ENCODE data around the gene RBFOX2.
"Not testable (repeated sequence)": the region's sequence is repeated elsewhere in the genome, so short reads cannot be mapped to it uniquely, and the experiment has no call there.

Gene RBFOX2

GRCh38 chr22:36044517-36044916 is 15.9 kb upstream of the RBFOX2 start:
- DNase-seq (ENCODE audit: low spot score); FAIRE-seq: not testable (repeated sequence)

- DNase-seq (ENCODE audit: low spot score), result no peak
- no peak for FAIRE-seq
Measured at GRCh38 chr22:36042240-36042639, 13.6 kb upstream of the RBFOX2 start.

GRCh38 chr22:36039125-36039524 is 10.5 kb upstream of the RBFOX2 start:
- FAIRE-seq, result no peak
- DNase-seq (ENCODE audit: low spot score), result no peak

DNA sequence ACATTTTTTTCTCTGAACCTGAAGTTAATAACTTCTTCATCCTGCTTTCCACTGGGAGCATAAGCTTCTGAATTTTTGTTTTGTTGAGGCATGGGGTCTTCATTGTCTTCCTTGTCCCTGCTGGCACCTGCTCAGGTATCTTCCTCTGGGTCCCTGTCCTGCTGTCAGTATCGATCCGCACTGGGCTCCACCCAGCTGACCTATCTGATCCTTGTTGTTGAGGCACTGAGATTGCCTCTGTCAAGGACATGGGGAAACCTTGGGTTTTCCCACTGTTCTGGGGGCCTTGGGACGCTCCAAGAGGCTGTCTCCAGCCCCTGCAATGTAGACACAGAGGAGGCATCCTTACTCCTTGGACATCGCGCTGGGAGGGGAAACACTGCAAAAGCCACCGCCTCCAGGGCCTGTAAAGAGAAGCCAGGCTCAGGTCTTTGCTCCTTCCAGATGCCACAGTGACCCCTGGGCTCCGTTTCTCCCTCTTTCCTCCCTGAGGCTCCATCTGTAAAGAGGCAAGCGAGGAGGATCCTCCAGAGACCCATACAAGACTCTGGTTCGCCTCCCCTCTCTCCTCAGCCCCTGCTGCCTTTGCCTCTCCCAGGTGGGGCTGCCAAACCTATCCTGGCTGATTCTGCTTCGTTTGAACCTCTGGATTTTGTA is 8.6 kb upstream of the RBFOX2 start:
- FAIRE-seq (no peak), DNase-seq (ENCODE audit: low spot score) (no peak)

DNA sequence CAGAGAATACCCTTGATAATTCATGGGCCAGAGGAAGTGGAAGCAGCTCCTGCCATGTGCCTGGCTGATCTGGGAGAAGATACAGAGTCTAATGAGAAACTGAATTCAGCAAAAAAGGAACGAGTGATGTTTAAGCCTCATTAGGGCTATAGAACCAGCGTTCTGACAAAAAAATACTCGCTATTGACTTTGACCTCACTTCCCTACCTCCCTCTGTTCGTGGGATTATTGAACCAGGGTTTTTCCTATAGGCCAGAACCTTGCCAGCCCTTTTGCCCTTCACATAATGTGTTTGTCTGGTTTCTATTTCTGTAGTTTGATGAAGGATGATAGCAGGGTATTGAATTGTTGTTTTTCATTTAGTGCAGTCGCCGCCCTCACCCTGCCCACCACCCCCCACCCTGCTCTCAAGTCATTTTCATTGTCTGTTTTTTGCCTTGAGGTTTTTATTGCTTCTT is 7.6 kb upstream of the RBFOX2 start:
- DNase-seq (ENCODE audit: low spot score) (no peak), FAIRE-seq (no peak)

DNA sequence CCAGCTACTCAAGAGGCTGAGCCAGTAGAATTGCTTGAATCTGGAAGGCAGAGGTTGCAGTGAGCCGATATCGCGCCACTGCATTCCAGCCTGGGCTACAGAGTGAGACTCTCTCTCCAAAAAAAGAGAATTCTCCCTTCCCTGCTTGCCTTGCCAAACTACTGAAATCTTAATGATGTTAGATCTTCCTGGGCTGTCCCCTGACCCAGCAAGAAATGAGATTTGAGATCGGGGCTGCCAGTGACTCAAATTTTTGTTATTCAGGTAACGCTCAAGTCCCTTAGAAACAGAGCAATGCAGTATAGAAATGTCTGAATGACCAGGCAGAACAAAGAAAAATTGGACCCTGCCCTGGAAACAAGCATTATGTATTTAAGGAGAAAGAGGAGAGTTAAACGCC is 4.0 kb upstream of the RBFOX2 start:
- FAIRE-seq (no peak), DNase-seq (ENCODE audit: low spot score) (no peak)

DNA sequence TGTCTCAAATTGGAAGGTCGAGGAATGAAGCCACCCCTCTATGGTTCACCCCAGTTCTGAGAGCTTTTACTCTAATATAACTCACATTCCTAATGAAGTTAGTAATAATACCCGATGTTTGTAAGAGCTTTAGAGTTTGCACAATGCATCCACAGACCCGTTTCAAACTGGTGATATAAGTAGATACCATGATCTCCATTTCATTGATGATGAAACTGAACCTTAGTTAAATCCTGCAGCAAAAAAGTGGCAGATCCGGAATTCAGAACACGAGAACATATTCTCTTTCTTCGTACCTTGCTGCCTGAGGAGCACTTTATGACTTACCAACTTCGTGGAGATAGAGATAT is 757 bp upstream of the RBFOX2 start:
- FAIRE-seq, result no peak
- no peak for DNase-seq (ENCODE audit: low spot score)

- FAIRE-seq, result no peak
- no peak for DNase-seq (ENCODE audit: low spot score)
Measured at GRCh38 chr22:36027935-36028645, 534 bp downstream of the RBFOX2 start.

DNA sequence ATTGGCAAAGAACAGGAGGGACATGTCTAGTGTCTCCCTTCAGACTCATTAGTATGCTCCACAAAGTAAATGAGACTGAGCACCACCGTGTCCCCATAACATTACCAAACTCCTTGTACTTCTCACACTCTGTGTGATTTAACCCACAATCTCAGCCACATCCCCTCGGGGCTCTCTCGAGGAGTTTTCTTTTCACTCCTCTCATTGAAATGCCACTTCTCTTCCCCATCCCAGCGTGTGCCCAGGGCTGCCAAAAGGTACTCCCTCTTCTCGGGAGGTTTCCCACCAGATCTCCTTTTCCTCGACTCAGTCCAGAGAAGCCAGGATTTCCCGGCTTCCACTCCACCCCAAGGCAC is 1.1 kb downstream of the RBFOX2 start:
- FAIRE-seq (no peak), DNase-seq (ENCODE audit: low spot score) (no peak)

GRCh38 chr22:36026741-36027140 is 1.9 kb downstream of the RBFOX2 start:
- DNase-seq (ENCODE audit: low spot score) (peak; percentile 21), FAIRE-seq (no peak)

GRCh38 chr22:36022697-36023096 is 5.9 kb downstream of the RBFOX2 start:
- FAIRE-seq, result no peak

DNA sequence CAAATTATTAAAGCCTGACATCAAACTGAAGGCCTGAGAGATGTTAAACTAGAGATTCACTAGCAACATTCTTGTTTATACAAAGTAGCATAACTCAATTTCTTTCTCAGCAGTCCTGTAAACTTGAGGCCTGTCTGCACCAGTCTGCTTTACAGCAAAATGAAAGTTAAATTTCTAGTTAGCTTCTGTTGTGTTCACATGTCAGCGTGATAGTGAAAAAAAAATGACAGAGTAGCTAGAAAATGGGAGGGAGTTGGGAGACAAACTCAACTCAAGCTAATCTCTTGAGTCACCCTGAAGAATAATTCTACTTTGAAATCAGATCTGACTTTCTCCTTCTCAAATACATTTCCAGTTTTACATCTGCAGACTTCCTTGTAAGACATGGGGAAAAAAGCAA is 6.5 kb downstream of the RBFOX2 start:
- FAIRE-seq (no peak), DNase-seq (ENCODE audit: low spot score) (no peak)

More at GRCh38 chr22:36022697-36023096, 5.9 kb downstream of the RBFOX2 start:
- DNase-seq (ENCODE audit: low spot score), result no peak

DNA sequence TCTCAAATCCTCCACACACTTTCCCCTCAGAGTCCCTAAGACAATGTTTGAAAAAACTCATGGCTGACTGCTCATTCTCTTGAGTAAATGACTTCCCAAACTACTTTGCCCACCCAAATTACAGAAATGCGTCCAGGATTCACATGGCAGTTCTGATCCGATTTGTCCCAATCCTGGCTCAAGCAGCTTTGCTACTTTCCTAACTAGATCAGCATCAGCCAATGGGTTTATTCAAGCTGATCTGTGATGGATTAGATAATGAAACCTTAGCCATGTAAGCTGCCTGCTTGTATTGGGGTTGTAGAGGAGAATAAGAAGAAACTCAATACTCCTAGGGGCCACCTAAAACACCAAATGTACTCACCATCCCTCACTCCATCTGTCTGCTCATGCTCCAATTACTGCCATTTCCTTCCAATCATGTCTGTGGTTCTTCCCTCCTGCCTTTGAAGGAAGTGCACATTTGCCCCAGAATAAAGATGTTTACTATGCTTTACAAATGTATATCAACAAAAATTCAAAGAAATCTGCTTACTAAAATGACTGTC is 6.9 kb downstream of the RBFOX2 start:
- FAIRE-seq, result no peak
- DNase-seq (ENCODE audit: low spot score), result no peak

GRCh38 chr22:36020865-36021264 is 7.8 kb downstream of the RBFOX2 start:
- not testable (repeated sequence) for FAIRE-seq; DNase-seq (ENCODE audit: low spot score)

GRCh38 chr22:36017651-36018091 is 11.0 kb downstream of the RBFOX2 start:
- DNase-seq (ENCODE audit: low spot score), result peak; percentile 9
- FAIRE-seq, result peak; percentile 48

DNA sequence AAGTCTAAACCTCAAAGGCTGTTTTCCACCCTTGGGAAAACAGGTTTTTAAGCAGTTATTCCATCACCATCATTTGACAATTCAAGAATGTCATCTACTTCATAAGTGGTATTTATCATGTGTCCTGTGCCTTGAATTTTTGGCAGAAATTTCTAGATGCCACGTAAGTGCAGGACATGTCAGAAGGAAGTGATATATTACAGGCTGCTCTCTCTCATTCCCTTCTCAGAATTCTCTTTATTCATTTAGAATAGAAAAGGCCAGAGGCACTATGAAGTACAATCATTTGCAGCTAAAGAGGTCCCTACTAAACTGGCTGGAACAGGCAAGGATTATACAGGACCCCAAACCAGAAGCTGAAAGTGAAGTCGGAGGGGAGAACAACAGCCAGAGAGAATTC is 11.9 kb downstream of the RBFOX2 start:
- FAIRE-seq (no peak), DNase-seq (ENCODE audit: low spot score) (no peak)

- DNase-seq (ENCODE audit: low spot score), result no peak
- no peak for FAIRE-seq
Measured at GRCh38 chr22:36015811-36016529, 12.7 kb downstream of the RBFOX2 start.

DNA sequence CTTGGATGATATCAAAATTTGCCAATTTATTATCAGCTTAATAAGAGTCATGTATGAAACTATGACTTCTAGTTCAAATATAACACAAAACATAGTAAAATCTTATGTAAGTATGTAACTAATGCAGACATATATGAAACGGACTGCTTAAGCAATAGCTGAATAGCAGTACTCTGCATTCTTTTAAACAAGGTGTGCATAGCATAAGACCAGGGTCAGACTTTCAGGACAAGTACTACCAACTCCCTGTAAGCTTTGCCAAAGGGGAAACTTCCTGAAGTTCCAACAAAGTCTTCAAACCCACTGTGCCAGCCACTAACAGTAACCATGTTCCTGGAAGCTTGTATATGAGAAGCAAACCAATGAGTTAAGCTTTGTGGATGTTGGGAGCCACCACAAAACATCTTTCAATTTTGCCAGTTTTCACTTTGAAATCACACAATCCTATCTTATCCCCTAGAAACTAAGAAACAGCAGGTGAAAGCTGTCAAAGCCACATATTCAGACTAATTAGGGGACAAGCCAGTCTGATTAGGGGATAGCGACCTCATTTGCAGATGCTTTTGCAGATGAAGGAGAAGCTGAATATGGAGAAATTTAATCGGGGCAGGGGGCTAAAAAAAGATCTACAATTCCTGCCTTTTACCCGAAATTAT is 13.3 kb downstream of the RBFOX2 start:
- FAIRE-seq (no peak), DNase-seq (ENCODE audit: low spot score) (no peak)

DNA sequence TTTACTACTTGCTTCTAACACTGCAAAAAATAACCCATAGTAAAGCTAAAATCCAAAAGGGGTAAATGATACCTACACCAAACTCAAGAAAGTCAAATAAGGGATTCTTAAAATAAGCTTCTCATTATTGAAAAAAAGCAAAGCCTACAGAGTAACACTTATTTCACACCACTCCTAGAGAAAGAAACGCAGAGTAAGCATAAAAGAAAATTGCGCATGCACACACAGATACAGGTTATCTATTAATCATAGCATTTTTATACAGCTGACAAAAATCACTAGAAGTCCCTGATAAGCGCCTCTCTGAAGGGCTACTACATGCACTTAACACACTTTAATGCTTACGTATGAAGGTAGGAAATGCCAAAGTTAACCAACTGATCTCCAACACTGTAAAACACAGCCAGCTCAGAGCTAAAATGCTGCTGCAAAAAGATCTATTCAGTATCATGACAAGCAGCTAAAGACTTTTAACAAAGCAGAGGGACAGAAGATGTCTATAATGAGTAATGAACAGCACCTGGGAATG is 14.0 kb downstream of the RBFOX2 start:
- no peak for DNase-seq (ENCODE audit: low spot score)
- no peak for FAIRE-seq

GRCh38 chr22:36012332-36012731 is 16.3 kb downstream of the RBFOX2 start:
- DNase-seq (ENCODE audit: low spot score) (no peak), FAIRE-seq (no peak)

DNA sequence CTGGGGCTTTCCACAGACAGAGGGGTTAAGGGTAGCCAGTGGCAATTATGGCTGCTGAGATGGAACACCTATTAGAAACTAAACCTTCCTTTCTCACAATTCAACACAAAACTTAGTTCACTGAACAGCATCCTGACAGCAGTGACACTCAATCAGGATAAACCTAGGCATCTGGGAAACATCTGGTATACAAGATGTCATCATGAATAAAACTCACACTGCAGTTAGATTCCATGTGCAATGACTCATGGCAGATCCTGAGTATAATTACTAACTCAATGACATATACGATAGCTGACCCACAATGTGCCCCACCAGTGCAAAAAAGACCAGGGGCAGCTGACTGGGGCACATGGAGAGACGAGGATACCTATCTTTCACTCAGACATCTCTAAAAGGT is 17.7 kb downstream of the RBFOX2 start:
- FAIRE-seq (peak; percentile 45), DNase-seq (ENCODE audit: low spot score) (peak; percentile 31)
